ENCODE data around the gene TTC21A. TPM values are rescaled to one million over a fixed set of nuclear protein-coding genes. Genes with fewer than 3 reads are reported as not detected.

Gene TTC21A
- total and polyA plus RNA-seq, 2 donors (not counting 1 experiment from before 2014, with no cell fraction given): 1.6 to 2.1 TPM

GRCh38 chr3:39136533-39137434, 29.3 kb downstream of the TTC21A start:
- H3K4me3 ChIP-seq (replicated peaks in 1 of 4; ENCODE audit: control extremely low read depth in 1 of 4, insufficient read depth in 1 of 4, low read depth in 3 of 4, low read length in 4 of 4): no peak overlapping the region
- H3K4me1 ChIP-seq (ENCODE audit: control insufficient read depth, extremely low read depth, insufficient read depth, low read length): no peaks in the 10 kb centered on the region
- H3K36me3 ChIP-seq (ENCODE audit: control insufficient read depth, insufficient read depth, low read length): no peaks in the 10 kb centered on the region
- H3K27ac ChIP-seq (ENCODE audit: insufficient read depth, low read length): no peak overlapping the region
- H3K4me2 ChIP-seq (ENCODE audit: extremely low read depth, insufficient read depth, low read length): no peak overlapping the region
- TF ChIP-seq EZH2 (IDR thresholded peaks at IDR 0.05; ENCODE audit: low read length, missing control alignments) (no peak), CTCF (conservative IDR thresholded peaks at IDR 0.05 in 1 of 2, IDR thresholded peaks at IDR 0.05 in 1 of 2; ENCODE audit: low read depth in 1 of 2, low read length in 2 of 2) (no peak)
- H3K9me3 ChIP-seq (ENCODE audit: control insufficient read depth, insufficient read depth, low read depth, low read length): no peaks in the 10 kb centered on the region
- no peak overlapping the region for H3K9ac ChIP-seq (ENCODE audit: insufficient read depth, low read length)
- no peak for DNase-seq (ENCODE audit: low read depth in 2 of 2)
- H3K79me2 ChIP-seq (ENCODE audit: control insufficient read depth, insufficient read depth, low read length): no peaks in the 10 kb centered on the region
- H3K27me3 ChIP-seq (ENCODE audit: control insufficient read depth, insufficient read depth, low read length): no peaks in the 10 kb centered on the region
- H2AFZ ChIP-seq (ENCODE audit: low read length): no peak overlapping the region
- H4K20me1 ChIP-seq (ENCODE audit: control insufficient read depth, extremely low read depth, insufficient read depth, low read length): no peaks in the 10 kb centered on the region

GRCh38 chr3:39137435-39137936, 30.0 kb downstream of the TTC21A start:
- Histone ChIP-seq H3K27ac (ENCODE audit: insufficient read depth, low read length) (no peak overlapping the region), H3K4me2 (ENCODE audit: extremely low read depth, insufficient read depth, low read length) (no peak overlapping the region), H3K9ac (ENCODE audit: insufficient read depth, low read length) (no peak overlapping the region), H3K4me3 (replicated peaks in 1 of 4; ENCODE audit: control extremely low read depth in 1 of 4, insufficient read depth in 1 of 4, low read depth in 3 of 4, low read length in 4 of 4) (no peak overlapping the region), H3K4me1 (ENCODE audit: control insufficient read depth, extremely low read depth, insufficient read depth, low read length) (no peaks in the 10 kb centered on the region), H3K79me2 (ENCODE audit: control insufficient read depth, insufficient read depth, low read length) (peaks cover 4% of the 10 kb centered on the region), H3K36me3 (ENCODE audit: control insufficient read depth, insufficient read depth, low read length) (peaks cover under 1% of the 10 kb centered on the region), H3K27me3 (ENCODE audit: control insufficient read depth, insufficient read depth, low read length) (no peaks in the 10 kb centered on the region), H4K20me1 (ENCODE audit: control insufficient read depth, extremely low read depth, insufficient read depth, low read length) (no peaks in the 10 kb centered on the region), H3K9me3 (ENCODE audit: control insufficient read depth, insufficient read depth, low read depth, low read length) (no peaks in the 10 kb centered on the region), H2AFZ (ENCODE audit: low read length) (no peak overlapping the region)
- TF ChIP-seq EZH2 (IDR thresholded peaks at IDR 0.05; ENCODE audit: low read length, missing control alignments) (no peak), CTCF (conservative IDR thresholded peaks at IDR 0.05 in 1 of 2, IDR thresholded peaks at IDR 0.05 in 1 of 2; ENCODE audit: low read depth in 1 of 2, low read length in 2 of 2) (no peak)
- no peak for DNase-seq (ENCODE audit: low read depth in 2 of 2)

GRCh38 chr3:39137991-39138803, 30.7 kb downstream of the TTC21A start:
- no peak for TF ChIP-seq EZH2 (IDR thresholded peaks at IDR 0.05; ENCODE audit: low read length, missing control alignments)
- no peak for TF ChIP-seq CTCF (conservative IDR thresholded peaks at IDR 0.05 in 1 of 2, IDR thresholded peaks at IDR 0.05 in 1 of 2; ENCODE audit: low read depth in 1 of 2, low read length in 2 of 2)

More at GRCh38 chr3:39137991-39138803, 30.7 kb downstream of the TTC21A start:
- DNase-seq (ENCODE audit: low read depth in 2 of 2): no peak
- H3K9ac ChIP-seq (ENCODE audit: insufficient read depth, low read length): no peak overlapping the region
- H3K4me1 ChIP-seq (ENCODE audit: control insufficient read depth, extremely low read depth, insufficient read depth, low read length): no peaks in the 10 kb centered on the region
- no peaks in the 10 kb centered on the region for H3K9me3 ChIP-seq (ENCODE audit: control insufficient read depth, insufficient read depth, low read depth, low read length)
- H3K4me2 ChIP-seq (ENCODE audit: extremely low read depth, insufficient read depth, low read length): no peak overlapping the region
- no peaks in the 10 kb centered on the region for H4K20me1 ChIP-seq (ENCODE audit: control insufficient read depth, extremely low read depth, insufficient read depth, low read length)
- H3K4me3 ChIP-seq (replicated peaks in 1 of 4; ENCODE audit: control extremely low read depth in 1 of 4, insufficient read depth in 1 of 4, low read depth in 3 of 4, low read length in 4 of 4): no peak overlapping the region
- H3K36me3 ChIP-seq (ENCODE audit: control insufficient read depth, insufficient read depth, low read length): peaks cover 7% of the 10 kb centered on the region
- no peak overlapping the region for H3K27ac ChIP-seq (ENCODE audit: insufficient read depth, low read length)
- H3K27me3 ChIP-seq (ENCODE audit: control insufficient read depth, insufficient read depth, low read length): no peaks in the 10 kb centered on the region
- peaks cover 4% of the 10 kb centered on the region for H3K79me2 ChIP-seq (ENCODE audit: control insufficient read depth, insufficient read depth, low read length)
- no peak overlapping the region for H2AFZ ChIP-seq (ENCODE audit: low read length)

Measured in fibroblast of lung (primary cell).